Stimulated activated memory B cell treated with anti-CD40 and anti-IgM and Interleukin-4, amounts not matched to agents 10 μg/mL and 1 μg/mL and 100 μg/mL, for 72 hours (primary cell): ENCODE data around the gene SUSD6.
A peak's percentile ranks its signal among the peaks of the same experiment; 100 is the strongest.

Source experiments
- ATAC-seq: fragments of 150-1000 bp; cut with Tn5 transposase; 2 replicates; pipeline ENCODE4 v1.10.0; 2021
- H3K27ac Mint-ChIP-seq: one replicate; pipeline ENCODE4 v1.8.0; 2022; ENCODE audit warnings: mild to moderate bottlenecking, mixed read lengths
- H3K27me3 Mint-ChIP-seq: one replicate; pipeline ENCODE4 v1.8.0; 2022; ENCODE audit warnings: mixed read lengths
- H3K36me3 Mint-ChIP-seq: one replicate; pipeline ENCODE4 v1.8.0; 2022; ENCODE audit warnings: mixed read lengths
- H3K4me1 Mint-ChIP-seq: one replicate; pipeline ENCODE4 v1.8.0; 2022; ENCODE audit warnings: mixed read lengths
- H3K4me3 Mint-ChIP-seq: one replicate; pipeline ENCODE4 v1.8.0; 2022; ENCODE audit warnings: mild to moderate bottlenecking, moderate library complexity, mixed read lengths
- H3K9me3 Mint-ChIP-seq: one replicate; pipeline ENCODE4 v1.8.0; 2022; ENCODE audit warnings: mixed read lengths

Gene SUSD6, protein sequence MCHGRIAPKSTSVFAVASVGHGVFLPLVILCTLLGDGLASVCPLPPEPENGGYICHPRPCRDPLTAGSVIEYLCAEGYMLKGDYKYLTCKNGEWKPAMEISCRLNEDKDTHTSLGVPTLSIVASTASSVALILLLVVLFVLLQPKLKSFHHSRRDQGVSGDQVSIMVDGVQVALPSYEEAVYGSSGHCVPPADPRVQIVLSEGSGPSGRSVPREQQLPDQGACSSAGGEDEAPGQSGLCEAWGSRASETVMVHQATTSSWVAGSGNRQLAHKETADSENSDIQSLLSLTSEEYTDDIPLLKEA

DNA sequence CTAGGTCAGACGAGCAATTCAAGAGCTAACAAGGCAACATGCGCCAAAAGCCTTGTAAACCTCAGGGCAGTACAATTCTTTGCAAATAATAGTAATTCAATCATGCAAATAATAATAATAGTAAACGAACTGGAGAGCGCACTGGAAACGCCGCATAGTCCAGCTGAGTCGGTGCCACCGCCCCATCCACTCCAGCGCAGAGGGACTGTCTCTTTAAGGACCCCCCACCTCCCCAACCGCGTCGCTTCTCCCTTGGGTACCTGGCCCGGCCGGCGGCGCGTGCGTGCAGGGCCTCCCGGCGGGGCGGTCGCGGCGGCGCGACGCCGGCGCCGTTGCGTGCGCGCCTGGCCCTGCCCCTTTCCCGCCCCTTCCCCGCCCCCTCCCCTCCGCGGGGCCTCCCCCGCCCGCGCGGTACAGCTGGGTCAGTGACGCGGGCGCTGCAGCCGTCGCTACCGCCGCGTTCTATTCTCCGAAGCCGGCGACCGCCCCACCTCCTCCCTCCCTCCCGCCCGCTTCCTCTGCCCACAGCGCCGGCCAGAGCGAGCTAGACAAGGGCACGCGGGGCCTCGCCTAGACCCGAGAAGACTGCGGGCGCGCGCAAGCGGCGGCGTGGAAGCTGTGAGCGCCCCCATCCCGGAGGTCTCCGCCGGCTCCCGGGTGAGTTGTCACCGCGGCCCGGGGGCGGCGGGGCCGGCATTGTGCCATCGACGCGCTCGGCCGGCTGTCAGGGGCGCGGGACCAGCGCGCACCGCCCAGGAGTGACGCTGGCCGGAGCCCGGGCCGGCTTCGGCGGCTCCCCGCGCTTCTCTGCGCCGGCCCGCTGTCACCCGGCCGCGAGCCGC lies at the start of gene SUSD6:
TSS of gene SUSD6 (plus strand) at position 425 of the 842 bp plus-strand sequence. CDS start 46,997 bp downstream, outside the sequence.
- H3K27ac Mint-ChIP-seq: peak within 1 kb of the TSS; percentile 93
- ATAC-seq: peak; percentile 85
- H3K4me3 Mint-ChIP-seq: peak within 1 kb of the TSS; percentile 92
- H3K4me1 Mint-ChIP-seq: peaks cover 49% of the 10 kb centered on the region
- no peaks in the 10 kb centered on the region for H3K9me3 Mint-ChIP-seq
- H3K27me3 Mint-ChIP-seq: no peaks in the 10 kb centered on the region
- no peaks in the 10 kb centered on the region for H3K36me3 Mint-ChIP-seq

GRCh38 chr14:69561893-69562292 lies 49.5 kb upstream of the SUSD6 start:
- no peak for ATAC-seq
- Mint-ChIP-seq H3K9me3 (no peaks in the 10 kb centered on the region), H3K36me3 (no peaks in the 10 kb centered on the region), H3K27me3 (peaks cover 81% of the 10 kb centered on the region), H3K4me1 (no peaks in the 10 kb centered on the region), H3K27ac (no peak overlapping the region), H3K4me3 (no peak overlapping the region)

DNA sequence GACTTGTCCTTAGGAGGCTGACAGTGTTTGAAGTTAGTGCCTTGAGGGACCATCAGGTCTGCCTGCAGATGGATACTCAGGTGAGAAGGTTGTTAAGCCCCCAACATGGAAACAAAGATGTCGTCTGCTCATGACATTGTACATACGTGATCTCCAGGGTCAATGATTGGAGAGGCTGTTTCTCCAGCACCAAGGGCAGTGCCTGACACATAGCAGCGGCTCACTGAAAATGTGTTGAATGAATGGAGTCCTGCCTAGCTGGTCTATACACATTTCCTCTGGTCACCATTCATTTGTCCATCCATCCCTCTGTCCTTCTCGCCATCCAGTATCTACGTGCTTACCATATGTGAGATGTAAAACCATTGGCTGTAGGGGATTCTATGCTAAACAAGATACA lies 43.8 kb upstream of the SUSD6 start:
- peaks cover 82% of the 10 kb centered on the region for H3K27me3 Mint-ChIP-seq

DNA sequence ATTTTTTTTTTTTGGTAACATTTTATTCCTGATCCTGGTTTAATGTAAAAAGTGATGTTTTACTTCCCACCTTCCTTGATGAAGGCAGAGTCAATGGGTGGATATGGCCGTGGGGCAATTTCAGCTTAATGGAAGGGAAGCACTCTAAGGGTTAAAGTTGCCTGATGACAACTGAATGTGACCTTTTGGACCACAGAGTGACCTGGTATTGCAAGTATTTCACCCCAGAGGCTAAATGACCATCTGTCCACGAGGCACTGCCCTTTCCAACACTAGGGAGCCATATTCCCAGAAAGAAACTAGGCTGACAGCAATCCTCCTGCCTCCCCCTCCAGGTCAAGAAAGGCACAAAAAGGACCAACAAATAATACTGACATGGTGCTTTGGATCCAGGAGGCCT lies 41.5 kb upstream of the SUSD6 start:
- Mint-ChIP-seq H3K4me1 (peaks cover 19% of the 10 kb centered on the region), H3K27me3 (peaks cover 86% of the 10 kb centered on the region), H3K27ac (no peak overlapping the region), H3K9me3 (no peaks in the 10 kb centered on the region), H3K4me3 (no peak overlapping the region), H3K36me3 (no peaks in the 10 kb centered on the region)
- no peak for ATAC-seq

More for the DNA sequence above, 43.8 kb upstream of the SUSD6 start:
- Mint-ChIP-seq H3K27ac (no peak overlapping the region), H3K4me1 (peaks cover 5% of the 10 kb centered on the region), H3K9me3 (no peaks in the 10 kb centered on the region), H3K4me3 (no peak overlapping the region), H3K36me3 (no peaks in the 10 kb centered on the region)
- no peak for ATAC-seq

- H3K4me3 Mint-ChIP-seq: no peak overlapping the region
- H3K27me3 Mint-ChIP-seq: peaks cover 86% of the 10 kb centered on the region
- H3K9me3 Mint-ChIP-seq: no peaks in the 10 kb centered on the region
- H3K36me3 Mint-ChIP-seq: no peaks in the 10 kb centered on the region
- no peak for ATAC-seq
- H3K4me1 Mint-ChIP-seq: peaks cover 20% of the 10 kb centered on the region
- no peak overlapping the region for H3K27ac Mint-ChIP-seq
Observed at GRCh38 chr14:69570836-69571330, 40.5 kb upstream of the SUSD6 start.

- H3K27me3 Mint-ChIP-seq: peaks cover 86% of the 10 kb centered on the region
- no peak for ATAC-seq
- peaks cover 20% of the 10 kb centered on the region for H3K4me1 Mint-ChIP-seq
- no peak overlapping the region for H3K27ac Mint-ChIP-seq
- H3K4me3 Mint-ChIP-seq: peak overlapping the region; percentile 21
- H3K9me3 Mint-ChIP-seq: no peaks in the 10 kb centered on the region
- H3K36me3 Mint-ChIP-seq: no peaks in the 10 kb centered on the region
Observed at GRCh38 chr14:69571449-69572029, 39.9 kb upstream of the SUSD6 start.

- H3K36me3 Mint-ChIP-seq: no peaks in the 10 kb centered on the region
- no peak overlapping the region for H3K27ac Mint-ChIP-seq
- peaks cover 20% of the 10 kb centered on the region for H3K4me1 Mint-ChIP-seq
- peak overlapping the region; percentile 58 for H3K4me3 Mint-ChIP-seq
- peaks cover 87% of the 10 kb centered on the region for H3K27me3 Mint-ChIP-seq
- no peak for ATAC-seq
- no peaks in the 10 kb centered on the region for H3K9me3 Mint-ChIP-seq
Observed at GRCh38 chr14:69572030-69572840, 39.2 kb upstream of the SUSD6 start.

DNA sequence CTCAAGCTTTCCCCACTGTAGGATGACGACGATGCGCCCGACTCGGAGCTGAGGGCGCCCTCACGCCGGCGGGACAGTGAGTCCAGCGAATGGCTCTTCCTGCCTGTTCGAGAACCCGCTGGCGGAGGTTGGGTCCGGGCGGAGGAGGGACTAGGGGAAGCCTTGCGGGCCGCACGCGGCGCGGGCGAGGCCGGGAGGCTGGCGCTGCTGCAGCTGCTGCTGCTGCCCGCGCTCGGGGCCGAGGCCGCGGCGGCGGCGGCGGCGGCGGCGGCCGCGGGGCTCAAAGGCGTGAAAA lies 38.6 kb upstream of the SUSD6 start:
- H3K36me3 Mint-ChIP-seq: no peaks in the 10 kb centered on the region
- no peak overlapping the region for H3K27ac Mint-ChIP-seq
- H3K4me1 Mint-ChIP-seq: peaks cover 20% of the 10 kb centered on the region
- peaks cover 85% of the 10 kb centered on the region for H3K27me3 Mint-ChIP-seq
- no peaks in the 10 kb centered on the region for H3K9me3 Mint-ChIP-seq
- ATAC-seq: no peak
- H3K4me3 Mint-ChIP-seq: peak overlapping the region; percentile 58

- Mint-ChIP-seq H3K9me3 (no peaks in the 10 kb centered on the region), H3K36me3 (no peaks in the 10 kb centered on the region), H3K4me1 (peaks cover 20% of the 10 kb centered on the region), H3K27me3 (peaks cover 80% of the 10 kb centered on the region), H3K4me3 (peak overlapping the region; percentile 51), H3K27ac (no peak overlapping the region)
- ATAC-seq: no peak
Observed at GRCh38 chr14:69573205-69573830, 38.1 kb upstream of the SUSD6 start.

DNA sequence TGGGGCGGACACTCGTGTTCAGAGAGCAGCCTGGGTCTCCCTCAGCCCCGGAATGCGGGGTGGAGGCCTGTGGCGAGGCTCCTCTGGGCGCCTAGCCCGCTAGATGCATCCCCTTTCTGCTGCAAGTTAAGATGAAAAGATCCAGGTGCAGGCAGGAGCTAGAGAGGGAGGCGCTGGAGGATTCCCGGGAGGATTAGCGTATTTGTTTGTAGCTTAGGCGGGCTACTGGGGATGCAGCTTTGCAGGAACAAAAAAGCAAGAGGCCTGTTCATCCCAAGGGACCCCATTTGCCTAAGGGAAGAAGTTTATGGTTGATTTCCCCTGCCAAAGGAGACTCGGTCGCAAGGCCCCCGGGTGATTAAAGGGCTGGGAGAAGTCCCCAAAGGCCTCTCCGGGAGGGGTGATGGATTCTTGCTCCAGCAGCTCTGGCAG lies 37.5 kb upstream of the SUSD6 start:
- Mint-ChIP-seq H3K4me3 (peak overlapping the region; percentile 82), H3K9me3 (no peaks in the 10 kb centered on the region), H3K4me1 (peaks cover 20% of the 10 kb centered on the region), H3K27ac (no peak overlapping the region), H3K36me3 (no peaks in the 10 kb centered on the region), H3K27me3 (peaks cover 75% of the 10 kb centered on the region)
- ATAC-seq: no peak

GRCh38 chr14:69574263-69574953 lies 37.0 kb upstream of the SUSD6 start, which contains the start of gene CCDC177:
Gene CCDC177 (minus strand): TSS chr14:69574871. CDS start chr14:69573622, 1,249 bp downstream.
- H3K4me1 Mint-ChIP-seq: peaks cover 20% of the 10 kb centered on the region
- no peaks in the 10 kb centered on the region for H3K36me3 Mint-ChIP-seq
- H3K27me3 Mint-ChIP-seq: peaks cover 69% of the 10 kb centered on the region
- peak within 1 kb of the TSS; percentile 82 for H3K4me3 Mint-ChIP-seq
- peak; percentile 84 for ATAC-seq
- no peaks in the 10 kb centered on the region for H3K9me3 Mint-ChIP-seq
- no peak within 1 kb of the TSS for H3K27ac Mint-ChIP-seq

- peaks cover 20% of the 10 kb centered on the region for H3K4me1 Mint-ChIP-seq
- peaks cover 64% of the 10 kb centered on the region for H3K27me3 Mint-ChIP-seq
- no peaks in the 10 kb centered on the region for H3K9me3 Mint-ChIP-seq
- no peak for ATAC-seq
- no peaks in the 10 kb centered on the region for H3K36me3 Mint-ChIP-seq
- peak overlapping the region; percentile 82 for H3K4me3 Mint-ChIP-seq
- H3K27ac Mint-ChIP-seq: no peak overlapping the region
Observed at GRCh38 chr14:69574954-69575295, 36.5 kb upstream of the SUSD6 start.

- Mint-ChIP-seq H3K27ac (no peak overlapping the region), H3K36me3 (no peaks in the 10 kb centered on the region), H3K27me3 (peaks cover 24% of the 10 kb centered on the region), H3K4me3 (no peak overlapping the region), H3K4me1 (peaks cover 13% of the 10 kb centered on the region), H3K9me3 (no peaks in the 10 kb centered on the region)
- ATAC-seq: no peak
Observed at GRCh38 chr14:69579476-69579875, 31.9 kb upstream of the SUSD6 start.

GRCh38 chr14:69580009-69580577 lies 31.3 kb upstream of the SUSD6 start:
- Mint-ChIP-seq H3K4me1 (peaks cover 8% of the 10 kb centered on the region), H3K36me3 (no peaks in the 10 kb centered on the region), H3K27ac (no peak overlapping the region), H3K27me3 (peaks cover 18% of the 10 kb centered on the region), H3K9me3 (no peaks in the 10 kb centered on the region), H3K4me3 (no peak overlapping the region)
- ATAC-seq: peak; percentile 20
